Lung microvascular endothelial cell (primary cell): ENCODE data around the gene IGFBPL1. TPM values are rescaled to one million over a fixed set of nuclear protein-coding genes. Genes with fewer than 3 reads are reported as not detected.
"Not testable (repeated sequence)": the region's sequence is repeated elsewhere in the genome, so short reads cannot be mapped to it uniquely, and the experiment has no call there.

Experiments used
- DNase-seq, 2 donors: peaks; one replicate each; pipeline versions ENCODE4 v3.0.0 to v3.0.0-alpha.2; 2010; ENCODE audit warnings: low read depth in 2 of 2
- total RNA-seq: library from RNA; depleted of rRNA; stranded (reverse); fragments of >200 nt; gene quantifications from 2 replicates; pipeline ENCODE4 v1.2.1, GENCODE V29; 2014

The IGFBPL1 gene
- total RNA-seq, 1 donor from 2014 or later, result 0.20 TPM

- not testable (repeated sequence) for DNase-seq
Measured at GRCh38 chr9:38399191-38399590, 25.1 kb downstream of the IGFBPL1 start.

GRCh38 chr9:38396371-38396671 is 27.9 kb downstream of the IGFBPL1 start:
- DNase-seq, result no peak

- no peak for DNase-seq
Measured at GRCh38 chr9:38395653-38396370, 28.4 kb downstream of the IGFBPL1 start.

GRCh38 chr9:38394416-38394815 is 29.8 kb downstream of the IGFBPL1 start:
- no peak for DNase-seq

GRCh38 chr9:38393128-38393796 is 31.0 kb downstream of the IGFBPL1 start:
- no peak for DNase-seq

- DNase-seq, result peak; percentile 85 to 90
Measured at GRCh38 chr9:38392235-38393127, 31.8 kb downstream of the IGFBPL1 start, which contains the start of gene ALDH1B1. Gene ALDH1B1, plus strand, starts transcription at chr9:38392702. Its CDS starts 3,047 bp downstream, at chr9:38395749.

- DNase-seq, result no peak
Measured at GRCh38 chr9:38391278-38392118, 32.8 kb downstream of the IGFBPL1 start.

- no peak for DNase-seq
Measured at GRCh38 chr9:38390851-38391250, 33.4 kb downstream of the IGFBPL1 start.

- no peak for DNase-seq
Measured at GRCh38 chr9:38390442-38390841, 33.8 kb downstream of the IGFBPL1 start.

GRCh38 chr9:38389313-38389712 is 34.9 kb downstream of the IGFBPL1 start:
- no peak for DNase-seq

GRCh38 chr9:38388283-38389223 is 35.7 kb downstream of the IGFBPL1 start:
- DNase-seq, result no peak

GRCh38 chr9:38387751-38388150 is 36.5 kb downstream of the IGFBPL1 start:
- no peak for DNase-seq

- DNase-seq, result no peak
Measured at GRCh38 chr9:38387066-38387465, 37.2 kb downstream of the IGFBPL1 start.

GRCh38 chr9:38386319-38386895 is 37.8 kb downstream of the IGFBPL1 start:
- no peak for DNase-seq

GRCh38 chr9:38385896-38386295 is 38.4 kb downstream of the IGFBPL1 start:
- DNase-seq, result no peak

- no peak for DNase-seq
Measured at GRCh38 chr9:38384990-38385848, 39.0 kb downstream of the IGFBPL1 start.

GRCh38 chr9:38382141-38382540 is 42.1 kb downstream of the IGFBPL1 start:
- no peak for DNase-seq

GRCh38 chr9:38380872-38381534 is 43.3 kb downstream of the IGFBPL1 start:
- no peak for DNase-seq
